Osteoblast (primary cell): ENCODE data around the gene FAM20C. TPM values are rescaled to one million over a fixed set of nuclear protein-coding genes. Genes with fewer than 3 reads are reported as not detected.

Source experiments
- DNase-seq: peaks from one replicate; pipeline ENCODE4 v3.0.0; 2011; ENCODE audit warnings: low spot score, mixed read lengths; ENCODE audit not compliant: insufficient read length; ENCODE audit errors: missing footprints
- H2AFZ ChIP-seq: 2 replicates; pipeline ENCODE4 v1.6.0; 2011; ENCODE audit warnings: mild to moderate bottlenecking, low read length
- H3K27ac ChIP-seq: 2 replicates; pipeline ENCODE4 v1.5.1; 2011; ENCODE audit warnings: mild to moderate bottlenecking, low read depth, low read length, moderate library complexity
- H3K27me3 ChIP-seq: 2 replicates; pipeline ENCODE4 v1.6.0; 2012; ENCODE audit warnings: mild to moderate bottlenecking, control low read depth, inconsistent platforms, low read length, moderate library complexity; ENCODE audit not compliant: insufficient read depth
- H3K36me3 ChIP-seq: 2 replicates; pipeline ENCODE4 v1.5.1; 2011; ENCODE audit warnings: mild to moderate bottlenecking, low read length, control low read depth, moderate library complexity; ENCODE audit not compliant: insufficient read depth
- H3K4me1 ChIP-seq: 2 replicates; pipeline ENCODE4 v1.5.1; 2011; ENCODE audit warnings: mild to moderate bottlenecking, low read length, control low read depth, moderate library complexity; ENCODE audit not compliant: insufficient read depth
- H3K4me2 ChIP-seq: 2 replicates; pipeline ENCODE4 v1.6.0; 2011; ENCODE audit warnings: mild to moderate bottlenecking, low read length; ENCODE audit not compliant: insufficient read depth
- H3K4me3 ChIP-seq: fragments of 200-600 bp; sonication (generic); 3 replicates; pipeline ENCODE4 v1.5.1; 2012; ENCODE audit warnings: mild to moderate bottlenecking, low read length, inconsistent platforms; ENCODE audit not compliant: insufficient read depth
- H3K79me2 ChIP-seq: 2 replicates; pipeline ENCODE4 v1.6.0; 2012; ENCODE audit warnings: mild to moderate bottlenecking, low read length, control low read depth, inconsistent platforms; ENCODE audit not compliant: insufficient read depth
- H3K9me3 ChIP-seq: 2 replicates; pipeline ENCODE4 v1.5.1; 2011; ENCODE audit warnings: low read depth, low read length, control low read depth
- H4K20me1 ChIP-seq: 2 replicates; pipeline ENCODE4 v1.6.0; 2012; ENCODE audit warnings: mild to moderate bottlenecking, low read length, control low read depth; ENCODE audit not compliant: insufficient read depth
- total RNA-seq: library from RNA; depleted of rRNA; stranded (reverse); fragments of >200 nt; gene quantifications from 2 replicates; pipeline ENCODE4 v1.2.3, GENCODE V29; 2012
- TF ChIP-seq, protein P1 (sequence below): IDR thresholded peaks from 2 replicates; pipeline ENCODE4 v1.5.1; 2011; ENCODE audit warnings: mild to moderate bottlenecking, low read depth, low read length, moderate library complexity; ENCODE audit errors: extremely low read depth

The FAM20C gene
- total RNA-seq, 1 donor: 46.0 TPM

DNA sequence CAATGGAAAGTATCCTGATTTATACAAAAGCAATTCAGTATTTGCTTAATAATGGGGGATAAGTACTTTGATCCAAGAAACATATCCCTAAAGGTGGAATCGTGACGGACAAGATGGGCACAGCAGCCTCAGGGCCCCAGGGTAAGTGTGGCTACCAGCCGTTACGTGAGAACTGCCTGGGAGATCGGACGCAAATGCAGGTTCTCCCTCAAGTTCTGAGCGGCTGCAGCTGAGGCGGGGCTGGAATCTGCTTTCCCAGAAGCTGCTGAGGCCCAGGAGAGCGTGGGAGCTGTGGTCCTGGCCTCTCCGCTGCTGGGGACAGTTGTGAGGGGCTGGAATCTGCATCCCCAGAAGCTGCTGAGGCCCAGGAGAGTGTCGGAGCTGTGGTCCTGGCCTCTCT is 111.1 kb downstream of the FAM20C start:
- Histone ChIP-seq H3K27ac (no peak overlapping the region), H3K4me1 (no peaks in the 10 kb centered on the region), H3K4me2 (no peak overlapping the region), H4K20me1 (no peaks in the 10 kb centered on the region), H2AFZ (no peak overlapping the region), H3K27me3 (peaks cover 3% of the 10 kb centered on the region), H3K4me3 (no peak overlapping the region), H3K79me2 (no peaks in the 10 kb centered on the region), H3K9me3 (no peaks in the 10 kb centered on the region), H3K36me3 (no peaks in the 10 kb centered on the region)
- TF ChIP-seq, protein P1, sequence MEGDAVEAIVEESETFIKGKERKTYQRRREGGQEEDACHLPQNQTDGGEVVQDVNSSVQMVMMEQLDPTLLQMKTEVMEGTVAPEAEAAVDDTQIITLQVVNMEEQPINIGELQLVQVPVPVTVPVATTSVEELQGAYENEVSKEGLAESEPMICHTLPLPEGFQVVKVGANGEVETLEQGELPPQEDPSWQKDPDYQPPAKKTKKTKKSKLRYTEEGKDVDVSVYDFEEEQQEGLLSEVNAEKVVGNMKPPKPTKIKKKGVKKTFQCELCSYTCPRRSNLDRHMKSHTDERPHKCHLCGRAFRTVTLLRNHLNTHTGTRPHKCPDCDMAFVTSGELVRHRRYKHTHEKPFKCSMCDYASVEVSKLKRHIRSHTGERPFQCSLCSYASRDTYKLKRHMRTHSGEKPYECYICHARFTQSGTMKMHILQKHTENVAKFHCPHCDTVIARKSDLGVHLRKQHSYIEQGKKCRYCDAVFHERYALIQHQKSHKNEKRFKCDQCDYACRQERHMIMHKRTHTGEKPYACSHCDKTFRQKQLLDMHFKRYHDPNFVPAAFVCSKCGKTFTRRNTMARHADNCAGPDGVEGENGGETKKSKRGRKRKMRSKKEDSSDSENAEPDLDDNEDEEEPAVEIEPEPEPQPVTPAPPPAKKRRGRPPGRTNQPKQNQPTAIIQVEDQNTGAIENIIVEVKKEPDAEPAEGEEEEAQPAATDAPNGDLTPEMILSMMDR: no peak
- peak; percentile 37 for DNase-seq

DNA sequence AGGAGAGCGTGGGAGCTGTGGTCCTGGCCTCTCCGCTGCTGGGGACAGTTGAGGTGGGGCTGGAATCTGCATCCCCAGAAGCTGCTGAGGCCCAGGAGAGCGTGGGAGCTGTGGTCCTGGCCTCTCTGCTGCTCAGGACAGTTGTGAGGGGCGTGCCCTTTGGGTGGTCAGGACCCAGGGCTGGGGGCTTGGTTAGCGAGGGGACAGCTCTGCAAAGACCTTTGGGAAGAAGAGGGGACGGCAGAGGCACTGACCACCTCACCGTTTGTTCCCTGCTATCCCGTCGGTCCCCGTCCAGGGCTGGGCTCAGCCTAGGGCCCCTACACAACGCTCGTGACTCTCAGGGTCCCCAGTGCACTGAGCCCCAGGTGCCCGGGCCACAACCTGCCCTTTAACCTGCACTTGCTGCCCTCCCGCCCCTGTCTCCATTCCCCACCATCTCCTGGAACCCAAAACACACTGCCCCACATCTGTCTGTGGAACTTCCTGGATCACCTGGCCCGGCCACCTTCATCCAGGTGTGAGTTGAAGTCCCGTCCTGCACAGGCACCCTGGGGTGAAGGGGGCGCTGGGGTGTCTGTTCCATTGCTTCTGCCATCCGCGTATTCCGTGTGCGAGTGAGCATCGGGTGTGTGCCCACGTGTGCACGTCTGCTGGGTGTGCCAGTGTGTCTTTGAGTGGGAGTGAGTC is 111.7 kb downstream of the FAM20C start:
- H3K36me3 ChIP-seq: no peaks in the 10 kb centered on the region
- no peaks in the 10 kb centered on the region for H3K9me3 ChIP-seq
- TF ChIP-seq, protein P1: no peak
- peak; percentile 45 for DNase-seq
- no peak overlapping the region for H3K4me3 ChIP-seq
- H3K4me1 ChIP-seq: no peaks in the 10 kb centered on the region
- no peak overlapping the region for H3K27ac ChIP-seq
- no peak overlapping the region for H3K4me2 ChIP-seq
- no peak overlapping the region for H2AFZ ChIP-seq
- no peaks in the 10 kb centered on the region for H3K79me2 ChIP-seq
- no peaks in the 10 kb centered on the region for H4K20me1 ChIP-seq
- peaks cover 3% of the 10 kb centered on the region for H3K27me3 ChIP-seq

DNA sequence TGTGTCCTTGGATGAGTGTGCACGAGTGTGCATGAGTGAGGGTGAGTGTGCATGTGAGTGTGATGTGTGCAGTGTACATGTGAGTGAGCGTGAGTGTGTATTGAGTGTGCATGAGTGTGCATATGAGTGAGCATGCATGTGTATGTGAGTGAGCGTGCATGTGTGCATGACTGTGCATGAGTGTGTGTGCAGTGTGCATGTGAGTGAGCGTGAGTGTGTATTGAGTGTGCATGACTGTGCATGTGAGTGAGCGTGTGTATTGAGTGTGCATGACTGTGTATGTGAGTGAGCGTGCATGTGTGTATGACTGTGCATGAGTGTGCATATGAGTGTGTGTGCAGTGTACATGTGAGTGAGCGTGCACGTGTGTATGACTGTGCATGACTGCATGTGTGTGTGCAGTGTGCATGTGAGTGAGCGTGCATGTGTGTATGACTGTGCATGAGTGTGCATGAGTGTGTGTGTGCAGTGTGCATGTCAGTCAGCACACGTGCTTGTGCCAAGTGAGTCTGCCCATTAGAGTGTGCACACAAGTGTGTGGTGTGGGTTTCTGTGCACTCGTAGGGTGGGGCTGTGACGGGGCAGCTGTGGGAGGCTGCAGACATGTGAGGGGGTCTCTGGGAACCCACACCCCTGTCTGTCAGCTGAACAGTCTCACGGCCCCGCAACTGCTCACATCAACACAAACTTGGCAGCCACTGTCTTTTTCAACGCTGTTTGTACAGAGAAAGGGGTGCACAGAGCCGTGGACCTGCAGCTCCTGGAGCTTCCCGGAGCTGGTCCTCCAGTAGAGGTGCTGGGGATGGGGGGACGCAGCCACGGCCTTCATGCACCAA is 112.4 kb downstream of the FAM20C start:
- peaks cover 3% of the 10 kb centered on the region for H3K27me3 ChIP-seq
- H3K4me2 ChIP-seq: no peak overlapping the region
- DNase-seq: peak; percentile 17
- TF ChIP-seq, protein P1: no peak
- no peak overlapping the region for H3K4me3 ChIP-seq
- H3K36me3 ChIP-seq: no peaks in the 10 kb centered on the region
- no peak overlapping the region for H2AFZ ChIP-seq
- no peak overlapping the region for H3K27ac ChIP-seq
- H3K9me3 ChIP-seq: no peaks in the 10 kb centered on the region
- no peaks in the 10 kb centered on the region for H3K79me2 ChIP-seq
- no peaks in the 10 kb centered on the region for H3K4me1 ChIP-seq
- H4K20me1 ChIP-seq: no peaks in the 10 kb centered on the region
